H1 (cell line): ENCODE results near the gene MZF1.

Experiments used
- BCL11A ChIP-seq, 2 experiments: IDR thresholded peaks; one replicate each; pipeline ENCODE4 v1.6.1; 2011; ENCODE audit warnings: low read depth in 2 of 2, low read length in 2 of 2, mild to moderate bottlenecking in 2 of 2
- CEBPB ChIP-seq: IDR thresholded peaks from 2 replicates; pipeline ENCODE4 v1.6.1; 2012; ENCODE audit warnings: low read depth, low read length
- CREB1 ChIP-seq: IDR thresholded peaks from 2 replicates; pipeline ENCODE4 v1.6.1; 2012; ENCODE audit warnings: inconsistent platforms
- EP300 ChIP-seq, 2 experiments: IDR thresholded peaks; 1 replicate in 1 of 2; 2 replicates in 1 of 2; pipeline ENCODE4 v1.6.1; 2011 to 2012; ENCODE audit warnings: low read depth in 2 of 2, low read length in 2 of 2, mild to moderate bottlenecking in 2 of 2, borderline replicate concordance in 1 of 2, inconsistent platforms in 1 of 2, moderate library complexity in 1 of 2
- EZH2 ChIP-seq: fragments of 200-600 bp; sonication (generic); IDR thresholded peaks from 2 replicates; pipeline ENCODE4 v1.7.1; 2012; ENCODE audit warnings: low read depth, mild to moderate bottlenecking, moderate library complexity, low read length, inconsistent platforms; ENCODE audit not compliant: severe bottlenecking
- GABPA ChIP-seq: IDR thresholded peaks from 2 replicates; pipeline ENCODE4 v1.6.1; 2011; ENCODE audit warnings: mild to moderate bottlenecking, low read length, moderate library complexity, borderline replicate concordance; ENCODE audit not compliant: insufficient read depth
- GTF2F1 ChIP-seq: IDR thresholded peaks from 2 replicates; pipeline ENCODE4 v1.6.1; 2012; ENCODE audit warnings: low read depth, low read length, improper control_type of control experiment, borderline replicate concordance
- HDAC2 ChIP-seq, 2 experiments: fragments of 300-600 bp in 1 of 2; sonication (generic) in 1 of 2; IDR thresholded peaks; 2 replicates each; pipeline ENCODE4 v1.6.1; 2011 to 2012; ENCODE audit warnings: low read depth in 2 of 2, low read length in 2 of 2, mild to moderate bottlenecking in 2 of 2, moderate library complexity in 2 of 2, borderline replicate concordance in 1 of 2, inconsistent platforms in 1 of 2
- POLR2AphosphoS5 ChIP-seq: IDR thresholded peaks from 2 replicates; pipeline ENCODE4 v1.6.1; 2011; ENCODE audit warnings: low read depth, low read length
- RBBP5 ChIP-seq: IDR thresholded peaks from 2 replicates; pipeline ENCODE4 v1.7.1; 2012; ENCODE audit warnings: low read depth, mild to moderate bottlenecking, inconsistent platforms, low read length, moderate library complexity, borderline replicate concordance
- TF ChIP-seq, protein P1 (sequence below), 3 experiments: IDR thresholded peaks; 1 replicate in 2 of 3; 2 replicates in 1 of 3; pipeline versions ENCODE4 v1.5.1 to v1.6.1; 2011; ENCODE audit warnings: low read length in 3 of 3, mild to moderate bottlenecking in 3 of 3, inconsistent platforms in 2 of 3, low read depth in 1 of 3, moderate library complexity in 1 of 3; ENCODE audit not compliant: insufficient read depth in 1 of 3; ENCODE audit errors: control extremely low read depth in 1 of 3
- TF ChIP-seq, protein P2 (sequence below): IDR thresholded peaks from 2 replicates; pipeline ENCODE4 v1.6.1; 2011; ENCODE audit warnings: low read length, improper control_type of control experiment

DNA sequence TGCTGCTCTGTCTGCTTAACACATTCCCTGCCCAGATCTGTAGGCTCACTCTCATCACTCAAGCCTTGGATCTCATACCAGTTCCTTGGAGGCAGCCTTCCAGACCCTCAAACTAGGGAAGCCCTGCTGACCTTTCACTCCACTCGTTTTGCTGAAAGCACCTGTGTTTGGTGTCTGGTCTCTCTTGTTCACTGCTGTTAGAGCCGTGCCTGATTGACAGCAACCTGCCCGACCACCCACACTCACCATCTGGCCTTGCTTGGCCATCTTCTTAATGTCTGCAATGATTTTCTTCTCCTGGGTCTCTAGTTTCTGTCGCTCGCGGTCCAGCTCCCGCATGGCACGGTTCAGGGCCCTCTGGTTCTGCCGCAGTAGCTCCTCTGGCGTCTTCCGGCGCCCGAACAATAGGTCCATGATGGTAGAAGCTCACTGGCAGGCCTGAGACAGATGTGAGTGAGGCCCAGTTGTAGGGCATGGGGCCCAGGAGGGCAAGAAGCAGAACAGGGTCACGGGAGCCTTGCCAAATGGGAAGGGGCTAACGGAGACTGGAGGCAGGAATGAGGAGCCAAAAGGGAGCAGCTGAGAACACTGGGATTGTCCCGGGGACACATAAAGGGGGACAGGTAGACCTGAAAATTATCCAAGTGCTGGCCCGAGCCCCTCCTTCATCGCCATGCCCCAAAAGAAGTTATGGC is 19.2 kb downstream of the MZF1 start:
- TF ChIP-seq CEBPB (no peak), POLR2AphosphoS5 (no peak; the same call in 1 of the 2 replicates), CREB1 (no peak), HDAC2 (IDR thresholded peaks at IDR 0.05; ENCODE audit: borderline replicate concordance in 1 of 2, low read depth in 2 of 2, low read length in 2 of 2) (no peak), GABPA (no peak), EZH2 (no peak), RBBP5 (no peak), EP300 (IDR thresholded peaks at IDR 0.05; ENCODE audit: borderline replicate concordance in 1 of 2, low read depth in 2 of 2, low read length in 2 of 2) (no peak), BCL11A (IDR thresholded peaks at IDR 0.05; ENCODE audit: low read depth in 2 of 2, low read length in 2 of 2) (no peak), GTF2F1 (no peak)
- TF ChIP-seq, protein P1, sequence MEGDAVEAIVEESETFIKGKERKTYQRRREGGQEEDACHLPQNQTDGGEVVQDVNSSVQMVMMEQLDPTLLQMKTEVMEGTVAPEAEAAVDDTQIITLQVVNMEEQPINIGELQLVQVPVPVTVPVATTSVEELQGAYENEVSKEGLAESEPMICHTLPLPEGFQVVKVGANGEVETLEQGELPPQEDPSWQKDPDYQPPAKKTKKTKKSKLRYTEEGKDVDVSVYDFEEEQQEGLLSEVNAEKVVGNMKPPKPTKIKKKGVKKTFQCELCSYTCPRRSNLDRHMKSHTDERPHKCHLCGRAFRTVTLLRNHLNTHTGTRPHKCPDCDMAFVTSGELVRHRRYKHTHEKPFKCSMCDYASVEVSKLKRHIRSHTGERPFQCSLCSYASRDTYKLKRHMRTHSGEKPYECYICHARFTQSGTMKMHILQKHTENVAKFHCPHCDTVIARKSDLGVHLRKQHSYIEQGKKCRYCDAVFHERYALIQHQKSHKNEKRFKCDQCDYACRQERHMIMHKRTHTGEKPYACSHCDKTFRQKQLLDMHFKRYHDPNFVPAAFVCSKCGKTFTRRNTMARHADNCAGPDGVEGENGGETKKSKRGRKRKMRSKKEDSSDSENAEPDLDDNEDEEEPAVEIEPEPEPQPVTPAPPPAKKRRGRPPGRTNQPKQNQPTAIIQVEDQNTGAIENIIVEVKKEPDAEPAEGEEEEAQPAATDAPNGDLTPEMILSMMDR (IDR thresholded peaks at IDR 0.05; ENCODE audit: control extremely low read depth in 1 of 3, insufficient read depth in 1 of 3, low read depth in 1 of 3, low read length in 3 of 3) = no peak
- TF ChIP-seq, protein P2, sequence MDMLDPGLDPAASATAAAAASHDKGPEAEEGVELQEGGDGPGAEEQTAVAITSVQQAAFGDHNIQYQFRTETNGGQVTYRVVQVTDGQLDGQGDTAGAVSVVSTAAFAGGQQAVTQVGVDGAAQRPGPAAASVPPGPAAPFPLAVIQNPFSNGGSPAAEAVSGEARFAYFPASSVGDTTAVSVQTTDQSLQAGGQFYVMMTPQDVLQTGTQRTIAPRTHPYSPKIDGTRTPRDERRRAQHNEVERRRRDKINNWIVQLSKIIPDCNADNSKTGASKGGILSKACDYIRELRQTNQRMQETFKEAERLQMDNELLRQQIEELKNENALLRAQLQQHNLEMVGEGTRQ = no peak
